NCI-H1417 (cell line): ENCODE measurements around the gene PCDH1.

Experiments used
- DNase-seq, 3 experiments: peaks; one replicate each; lab custom pipeline; 2025; lab: John Stamatoyannopoulos, UW

The PCDH1 gene

DNA sequence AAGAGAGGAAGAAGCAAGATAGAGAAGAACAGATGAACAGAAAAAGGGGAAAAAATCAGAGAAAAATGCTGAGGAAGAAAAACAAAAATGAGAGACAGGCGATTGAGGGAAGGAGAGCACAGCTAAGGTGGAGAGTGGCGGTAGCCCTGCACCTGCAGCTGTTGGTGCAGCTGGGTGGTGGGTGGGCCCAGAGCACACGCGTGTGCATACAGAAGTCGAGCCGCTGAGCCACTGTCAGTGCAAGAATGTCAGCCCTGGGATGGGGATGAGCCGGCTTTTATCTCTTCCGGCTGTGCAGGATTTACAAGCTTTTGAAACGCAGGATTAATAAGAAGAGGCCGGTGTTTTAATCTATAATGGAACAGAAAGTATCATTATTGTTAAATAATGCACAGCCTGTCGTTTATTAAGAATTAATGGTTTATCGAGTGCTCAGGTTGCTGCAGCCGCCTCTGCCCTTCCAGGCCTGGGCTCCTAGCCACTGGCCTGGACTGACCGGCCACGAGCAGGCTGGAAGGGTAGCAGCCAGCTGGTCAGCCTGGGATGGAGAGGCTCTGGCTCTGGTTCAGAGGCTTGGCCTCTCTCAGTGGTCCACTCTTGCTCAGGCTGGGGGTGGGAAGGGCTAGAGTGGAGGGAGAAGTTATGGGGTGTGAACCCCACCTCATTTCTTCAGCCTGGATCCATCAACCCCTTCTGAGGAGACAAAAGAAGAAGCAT, 68.7 kb downstream of the PCDH1 start:
- DNase-seq: no peak

DNA sequence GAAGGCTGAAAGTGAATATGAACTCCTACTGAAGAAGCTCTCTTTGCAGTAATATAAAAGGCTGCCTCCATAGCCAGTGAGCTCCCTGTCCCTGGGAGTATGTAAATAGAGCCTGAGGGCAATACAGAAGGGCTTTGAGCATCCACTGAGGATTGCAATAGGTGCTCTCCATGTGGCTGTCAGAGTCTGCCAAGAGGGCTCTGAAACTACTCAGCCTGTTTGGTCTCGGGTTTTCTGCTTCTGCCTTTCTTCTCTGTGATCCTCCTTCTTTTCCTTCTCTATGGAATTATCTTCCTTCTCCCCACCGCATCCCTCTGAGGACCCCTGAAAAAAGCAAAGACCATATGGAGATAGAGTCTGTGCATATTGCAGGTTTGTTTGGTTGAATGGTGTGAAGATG, 69.4 kb downstream of the PCDH1 start:
- no peak for DNase-seq

DNA sequence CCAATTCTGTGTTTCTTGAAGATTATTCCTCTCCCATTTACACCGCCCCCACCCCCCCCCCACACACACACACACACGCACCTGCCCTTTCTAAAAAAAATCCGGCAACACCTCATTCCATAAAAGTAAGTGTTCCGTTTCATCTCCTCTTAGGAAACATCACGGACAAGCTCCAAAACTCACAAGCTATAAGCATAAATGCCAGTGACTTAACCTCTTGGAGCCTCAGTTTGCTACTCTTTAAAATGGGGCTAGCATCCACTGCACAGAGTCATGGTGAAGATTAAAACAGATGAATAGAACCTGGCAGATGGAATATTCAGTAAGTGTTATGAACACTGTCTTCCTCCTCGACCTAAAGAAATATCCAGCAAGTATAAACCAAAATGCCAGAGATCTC, 70.5 kb downstream of the PCDH1 start:
- no peak for DNase-seq

DNA sequence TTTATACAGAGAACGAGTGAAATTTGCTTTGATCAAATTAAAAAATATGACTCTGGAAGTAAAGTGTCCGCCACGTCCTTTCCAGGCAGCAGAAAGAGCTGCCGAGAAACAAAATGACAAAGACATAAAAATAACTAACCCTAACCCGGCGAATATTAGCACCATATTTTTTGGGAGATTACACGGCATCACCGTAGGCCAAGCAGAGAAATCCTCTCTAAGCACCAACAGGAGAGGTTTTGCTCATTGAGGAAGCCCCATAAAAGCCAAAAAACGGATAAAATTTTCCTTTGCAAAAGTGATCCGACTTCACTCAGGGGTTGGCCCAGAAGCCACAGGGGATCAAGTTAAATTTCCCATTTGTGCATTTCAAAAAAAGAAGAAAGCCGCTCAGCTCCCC, 70.9 kb downstream of the PCDH1 start:
- no peak for DNase-seq

DNA sequence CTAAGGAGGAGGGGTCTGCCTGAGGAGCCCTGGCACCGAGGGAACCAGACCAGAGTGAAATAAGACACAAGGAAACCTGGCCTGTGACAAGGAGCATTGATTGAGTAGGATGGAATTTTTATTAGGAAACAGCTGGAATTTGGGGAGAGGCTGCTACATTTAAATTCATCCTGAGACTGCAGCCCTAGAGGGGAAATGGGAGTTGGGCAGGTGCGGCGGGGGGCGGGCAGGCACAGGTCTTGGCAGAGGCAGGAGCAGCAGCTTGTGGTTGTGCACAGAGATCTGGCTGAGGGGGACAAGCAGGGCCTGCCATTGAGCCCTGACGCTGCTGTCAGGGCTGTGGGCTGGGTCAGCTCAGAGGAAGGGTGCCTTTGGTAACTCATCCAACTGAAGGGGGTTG, 71.6 kb downstream of the PCDH1 start:
- no peak for DNase-seq

DNA sequence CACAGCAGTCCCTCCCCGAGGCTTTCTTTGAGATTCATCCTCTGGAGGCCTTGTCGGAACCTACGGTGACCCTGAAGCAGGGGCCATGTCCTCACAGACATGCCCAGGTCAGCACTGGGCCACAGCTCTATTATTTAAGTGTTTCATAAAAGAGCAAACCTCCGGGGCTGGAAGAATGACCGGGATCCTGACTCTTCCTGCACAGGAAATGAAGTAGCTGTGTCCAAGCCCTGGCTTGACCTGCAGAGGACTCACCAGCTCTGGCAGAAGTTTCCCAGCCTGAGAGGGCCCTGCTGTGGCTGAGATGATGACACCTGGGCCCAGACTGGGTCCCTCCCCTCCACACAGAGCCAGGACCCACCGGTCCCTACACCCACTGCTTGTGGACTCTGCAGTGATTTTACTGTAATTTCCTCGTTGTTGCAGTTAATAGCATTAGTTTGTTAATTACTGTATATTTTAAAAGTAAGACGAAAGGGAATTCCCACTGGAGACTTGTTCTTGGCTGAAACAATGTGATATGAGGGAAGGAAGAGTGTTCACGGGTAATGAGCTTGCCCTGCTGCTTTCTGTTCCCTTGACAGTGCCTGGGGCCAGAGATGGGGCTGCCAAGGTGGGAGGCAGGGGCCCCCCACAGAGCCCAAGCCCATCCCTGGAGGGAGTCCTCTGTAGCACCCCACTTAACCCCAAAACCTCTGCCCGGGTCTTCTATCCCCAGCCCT, 72.2 kb downstream of the PCDH1 start:
- DNase-seq: no peak

DNA sequence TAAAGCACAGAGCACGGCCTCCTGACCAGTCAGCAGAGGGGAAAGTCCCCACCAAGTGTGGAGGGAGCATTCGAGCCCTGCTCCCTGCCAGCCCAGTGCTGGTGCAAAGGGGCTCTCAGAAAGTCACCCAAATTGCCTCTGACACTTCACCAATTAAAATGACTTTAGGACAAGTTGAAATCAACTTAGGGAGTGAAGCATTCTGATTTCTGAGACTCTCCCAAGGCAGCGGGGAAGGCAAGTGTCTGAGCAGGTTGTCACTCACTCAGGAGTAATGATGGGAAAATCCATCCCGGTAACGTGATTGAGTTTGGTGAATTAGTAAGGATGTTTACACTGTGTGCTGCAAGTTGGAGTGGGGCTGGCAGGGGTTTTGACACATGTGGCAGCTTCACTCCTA, 73.7 kb downstream of the PCDH1 start:
- no peak for DNase-seq
